Prostate gland (tissue), 2 donors: ENCODE results near the gene ITGA6.

Experiments used
- POLR2A ChIP-seq: fragments of 450-650 bp; IDR thresholded peaks from one replicate; pipeline ENCODE4 v1.6.1; 2016; ENCODE audit warnings: antibody characterized with exemption, mild to moderate bottlenecking
- POLR2AphosphoS5 ChIP-seq: sonication (generic); formaldehyde crosslinking; IDR thresholded peaks from one replicate; pipeline ENCODE4 v1.6.1; 2017; ENCODE audit warnings: antibody characterized with exemption
- TF ChIP-seq, protein P1 (sequence below), 4 experiments: fragments of 200-600 bp in 2 of 4; fragments of 450-650 bp in 2 of 4; sonication (generic) in 2 of 4; IDR thresholded peaks; 1 replicate in 3 of 4; 2 replicates in 1 of 4; pipeline ENCODE4 v1.5.1; 2016 to 2019; ENCODE audit warnings: antibody characterized with exemption in 4 of 4, mild to moderate bottlenecking in 2 of 4, moderate library complexity in 2 of 4

DNA sequence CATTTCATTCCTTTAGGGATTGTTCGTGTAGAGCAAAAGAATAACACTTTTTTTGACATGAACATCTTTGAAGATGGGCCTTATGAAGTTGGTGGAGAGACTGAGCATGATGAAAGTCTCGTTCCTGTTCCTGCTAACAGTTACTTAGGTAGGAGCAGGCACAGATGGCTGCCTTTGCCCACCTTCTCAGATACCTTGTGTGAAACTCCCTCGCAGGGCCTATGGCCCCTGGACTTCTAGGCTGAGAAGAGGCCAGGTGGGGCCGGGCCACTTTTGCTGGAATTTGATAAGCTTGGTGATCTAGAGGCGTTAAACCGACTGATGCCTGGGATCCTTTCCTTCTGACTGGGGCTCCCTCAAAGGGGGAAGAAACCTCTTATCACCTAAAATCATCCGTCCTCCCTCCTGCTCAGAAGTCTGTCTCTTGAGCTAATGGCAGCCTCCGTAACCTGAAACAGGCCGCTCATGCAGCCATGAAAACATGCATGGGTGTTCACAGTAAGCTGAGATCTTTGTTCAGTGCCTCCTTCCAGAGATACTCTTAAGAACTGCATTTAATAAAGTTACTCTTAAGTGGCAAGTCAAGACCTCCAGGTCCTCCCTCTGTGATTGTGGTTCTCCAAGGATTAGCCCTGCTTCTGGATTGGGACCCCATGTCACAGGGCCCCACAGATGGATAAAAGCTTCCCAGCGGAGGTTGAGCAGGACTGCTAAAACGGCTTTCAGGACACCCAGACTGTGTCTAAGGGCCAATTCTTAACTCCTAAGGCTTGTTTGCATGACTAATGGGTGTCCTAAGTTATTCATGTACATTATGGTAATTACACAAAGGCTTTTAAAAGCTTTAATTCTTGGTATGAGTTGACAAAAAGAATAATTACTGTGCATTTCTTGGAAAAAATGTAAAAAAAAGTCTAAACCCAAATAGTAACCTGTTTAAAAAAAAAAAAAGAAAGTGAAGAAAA, 43.9 kb downstream of the ITGA6 start:
- TF ChIP-seq, protein P1, sequence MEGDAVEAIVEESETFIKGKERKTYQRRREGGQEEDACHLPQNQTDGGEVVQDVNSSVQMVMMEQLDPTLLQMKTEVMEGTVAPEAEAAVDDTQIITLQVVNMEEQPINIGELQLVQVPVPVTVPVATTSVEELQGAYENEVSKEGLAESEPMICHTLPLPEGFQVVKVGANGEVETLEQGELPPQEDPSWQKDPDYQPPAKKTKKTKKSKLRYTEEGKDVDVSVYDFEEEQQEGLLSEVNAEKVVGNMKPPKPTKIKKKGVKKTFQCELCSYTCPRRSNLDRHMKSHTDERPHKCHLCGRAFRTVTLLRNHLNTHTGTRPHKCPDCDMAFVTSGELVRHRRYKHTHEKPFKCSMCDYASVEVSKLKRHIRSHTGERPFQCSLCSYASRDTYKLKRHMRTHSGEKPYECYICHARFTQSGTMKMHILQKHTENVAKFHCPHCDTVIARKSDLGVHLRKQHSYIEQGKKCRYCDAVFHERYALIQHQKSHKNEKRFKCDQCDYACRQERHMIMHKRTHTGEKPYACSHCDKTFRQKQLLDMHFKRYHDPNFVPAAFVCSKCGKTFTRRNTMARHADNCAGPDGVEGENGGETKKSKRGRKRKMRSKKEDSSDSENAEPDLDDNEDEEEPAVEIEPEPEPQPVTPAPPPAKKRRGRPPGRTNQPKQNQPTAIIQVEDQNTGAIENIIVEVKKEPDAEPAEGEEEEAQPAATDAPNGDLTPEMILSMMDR (IDR thresholded peaks at IDR 0.05), result no peak
- no peak for TF ChIP-seq POLR2AphosphoS5
- no peak for TF ChIP-seq POLR2A
